GM20000 (cell line): Measurements from ENCODE around the gene STIM1.

Source experiments
- DNase-seq: peaks from one replicate; pipeline ENCODE4 v3.0.0; 2012; ENCODE audit warnings: low spot score
- TF ChIP-seq, protein P1 (sequence below): IDR thresholded peaks from 2 replicates; pipeline ENCODE4 v1.5.1; 2012; ENCODE audit warnings: mild to moderate bottlenecking, control low read depth; ENCODE audit errors: extremely low read depth, missing control alignments

STIM1 gene

DNA sequence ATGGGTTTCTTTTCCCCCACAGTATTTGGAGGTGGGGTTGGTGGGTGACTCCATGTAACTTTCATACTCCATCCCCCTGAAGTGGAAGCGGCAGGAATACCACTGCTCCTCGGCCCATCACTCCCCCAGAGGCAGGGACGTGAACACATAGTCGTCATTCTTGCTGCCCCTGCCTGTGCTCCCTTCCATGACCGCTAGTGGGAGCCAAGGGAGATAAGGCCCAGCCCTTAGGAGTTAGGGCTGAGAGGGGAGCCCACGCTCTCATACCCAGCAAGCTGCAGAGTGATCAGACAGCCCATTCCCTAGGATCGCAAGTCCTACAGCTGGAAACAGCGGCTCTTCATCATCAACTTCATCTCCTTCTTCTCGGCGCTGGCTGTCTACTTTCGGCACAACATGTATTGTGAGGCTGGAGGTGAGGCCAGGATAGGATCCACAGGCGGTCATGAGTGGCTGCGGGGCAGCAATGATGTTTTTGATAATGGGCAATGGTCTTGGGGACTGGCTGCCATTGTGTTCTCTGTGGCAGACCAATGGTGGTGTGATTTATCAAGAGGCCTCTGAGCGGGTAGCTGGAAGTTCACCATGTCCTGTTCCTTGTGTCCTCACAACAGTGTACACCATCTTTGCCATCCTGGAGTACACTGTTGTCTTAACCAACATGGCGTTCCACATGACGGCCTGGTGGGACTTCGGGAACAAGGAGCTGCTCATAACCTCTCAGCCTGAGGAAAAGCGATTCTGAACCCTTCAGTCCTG is 30.6 kb upstream of the STIM1 start:
- DNase-seq = peak; percentile 81
- TF ChIP-seq, protein P1, sequence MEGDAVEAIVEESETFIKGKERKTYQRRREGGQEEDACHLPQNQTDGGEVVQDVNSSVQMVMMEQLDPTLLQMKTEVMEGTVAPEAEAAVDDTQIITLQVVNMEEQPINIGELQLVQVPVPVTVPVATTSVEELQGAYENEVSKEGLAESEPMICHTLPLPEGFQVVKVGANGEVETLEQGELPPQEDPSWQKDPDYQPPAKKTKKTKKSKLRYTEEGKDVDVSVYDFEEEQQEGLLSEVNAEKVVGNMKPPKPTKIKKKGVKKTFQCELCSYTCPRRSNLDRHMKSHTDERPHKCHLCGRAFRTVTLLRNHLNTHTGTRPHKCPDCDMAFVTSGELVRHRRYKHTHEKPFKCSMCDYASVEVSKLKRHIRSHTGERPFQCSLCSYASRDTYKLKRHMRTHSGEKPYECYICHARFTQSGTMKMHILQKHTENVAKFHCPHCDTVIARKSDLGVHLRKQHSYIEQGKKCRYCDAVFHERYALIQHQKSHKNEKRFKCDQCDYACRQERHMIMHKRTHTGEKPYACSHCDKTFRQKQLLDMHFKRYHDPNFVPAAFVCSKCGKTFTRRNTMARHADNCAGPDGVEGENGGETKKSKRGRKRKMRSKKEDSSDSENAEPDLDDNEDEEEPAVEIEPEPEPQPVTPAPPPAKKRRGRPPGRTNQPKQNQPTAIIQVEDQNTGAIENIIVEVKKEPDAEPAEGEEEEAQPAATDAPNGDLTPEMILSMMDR = peak; percentile 93

DNA sequence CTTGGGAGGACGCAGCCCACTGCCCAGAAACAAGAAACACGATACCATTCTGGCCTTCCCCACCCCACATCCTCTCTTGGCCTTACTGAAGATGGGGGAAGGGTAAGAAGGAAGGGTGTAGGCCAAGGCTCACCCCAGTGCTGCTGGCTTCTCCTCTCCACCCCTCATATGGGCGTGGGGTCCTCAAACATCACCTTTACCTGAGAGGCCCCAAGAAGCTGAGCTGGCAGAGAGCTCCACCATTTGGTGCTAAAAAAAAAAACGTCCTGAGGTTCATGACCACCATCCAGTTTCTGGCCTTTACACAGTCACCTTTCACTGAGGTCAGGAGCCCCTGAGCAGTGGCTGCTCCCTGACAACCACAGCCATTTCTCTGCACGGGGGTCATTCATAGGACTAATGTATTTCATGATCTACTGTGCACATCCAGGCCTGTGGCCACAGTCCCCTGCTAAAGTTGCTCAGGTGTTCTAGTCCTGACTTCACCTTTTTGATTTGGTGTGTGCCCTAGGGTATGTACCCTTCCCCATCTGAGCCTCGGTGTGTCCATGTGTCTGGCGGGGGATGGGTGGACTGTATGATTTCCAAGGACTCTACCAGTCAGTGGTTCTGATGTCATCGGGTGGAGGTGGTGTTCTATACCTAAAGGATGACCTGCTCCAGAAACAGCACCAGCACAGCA is 29.9 kb upstream of the STIM1 start:
- TF ChIP-seq, protein P1 = no peak

DNA sequence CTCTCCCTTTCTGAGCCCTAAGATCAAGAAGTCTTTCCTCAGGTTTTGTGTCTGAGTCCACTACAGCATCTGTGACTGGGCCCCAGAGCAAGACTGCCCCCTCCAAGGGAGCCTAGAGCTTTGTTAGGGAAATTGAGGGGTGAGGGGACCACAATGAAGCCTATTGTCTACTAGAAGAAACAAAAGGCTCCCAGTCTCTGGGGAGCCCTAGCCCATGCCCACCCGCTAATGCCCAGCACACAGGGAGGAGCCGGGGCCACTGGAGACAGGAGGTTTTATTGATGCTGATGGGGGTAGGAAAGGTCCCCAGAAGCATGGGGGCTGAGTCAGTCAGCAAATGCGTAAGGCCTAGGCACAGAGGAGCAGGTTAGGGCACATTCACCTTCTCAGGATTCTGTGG is 28.7 kb upstream of the STIM1 start:
- DNase-seq = no peak
- TF ChIP-seq, protein P1 = no peak

More for the DNA sequence above, 29.9 kb upstream of the STIM1 start:
- no peak for DNase-seq

DNA sequence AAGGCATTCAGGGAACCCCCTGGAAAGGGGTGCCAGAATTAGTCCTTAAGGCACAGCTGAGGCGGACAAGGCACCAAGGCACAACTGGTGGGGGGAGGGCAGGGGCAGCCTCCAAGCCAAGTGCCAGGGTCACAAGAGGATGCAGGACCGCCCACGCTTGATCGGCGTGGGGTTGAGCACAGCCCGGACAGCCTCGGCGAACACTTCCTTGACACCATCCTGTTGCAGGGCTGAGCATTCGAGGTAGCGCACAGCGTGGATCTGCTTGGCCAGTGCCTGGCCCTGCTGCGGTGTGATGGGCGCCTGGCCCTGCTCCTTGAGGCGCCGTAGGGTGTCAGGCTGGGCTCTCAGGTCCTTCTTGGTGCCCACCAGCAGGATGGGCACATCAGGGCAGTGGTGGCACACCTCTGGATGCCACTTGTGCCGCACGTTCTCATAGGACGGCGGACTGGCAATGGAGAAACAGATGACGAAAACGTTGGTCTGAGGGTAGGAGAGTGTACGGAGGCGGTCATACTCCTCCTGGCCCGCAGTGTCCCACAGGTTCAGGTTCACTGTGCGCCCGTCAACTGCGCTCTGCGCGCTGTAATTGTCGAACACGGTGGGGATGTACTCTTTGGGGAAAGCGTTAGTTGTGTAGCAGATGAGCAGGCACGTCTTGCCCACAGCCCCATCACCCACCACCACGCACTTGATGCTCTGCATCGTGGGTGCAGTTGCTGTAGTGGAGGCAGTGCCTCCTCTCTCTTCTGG is 27.9 kb upstream of the STIM1 start:
- DNase-seq = no peak
- TF ChIP-seq, protein P1 = no peak

DNA sequence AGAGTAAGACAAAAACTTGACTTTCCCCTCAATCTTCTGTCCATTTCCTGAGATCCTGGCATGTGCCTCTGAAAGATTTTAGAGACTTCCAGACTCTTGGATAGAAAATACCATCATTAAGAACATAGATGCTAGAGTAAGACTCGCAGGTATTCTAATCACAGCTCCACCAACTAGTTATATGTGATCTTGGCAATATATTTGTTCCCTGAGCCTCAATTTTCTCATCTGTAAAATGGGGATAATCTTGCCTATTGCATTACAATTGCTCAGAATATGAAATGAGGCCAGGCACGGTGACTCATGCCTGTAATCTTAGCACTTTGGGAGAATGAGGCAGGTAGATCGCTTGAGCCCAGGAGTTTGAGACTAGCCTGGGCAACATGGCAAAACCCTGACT is 25.4 kb upstream of the STIM1 start:
- TF ChIP-seq, protein P1 = no peak
- DNase-seq = no peak

DNA sequence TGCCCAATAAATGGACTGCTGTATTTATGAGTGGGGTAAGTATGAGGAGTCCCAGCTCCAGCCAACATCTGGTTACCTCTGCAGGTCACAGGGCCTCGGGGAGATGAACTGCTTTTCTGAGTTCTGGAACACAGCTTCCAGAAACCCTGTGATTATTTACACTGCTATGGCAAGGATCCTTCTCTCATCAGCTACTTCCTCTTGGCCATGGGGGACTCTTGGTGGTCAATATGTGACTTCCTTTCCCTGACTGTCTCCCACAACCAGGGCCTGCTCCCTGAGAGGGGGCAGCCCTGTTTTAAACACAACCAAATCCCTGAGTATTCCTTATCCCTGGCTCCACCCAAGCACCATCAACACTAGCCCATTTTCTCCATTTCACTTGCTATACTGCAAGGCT is 24.7 kb upstream of the STIM1 start:
- TF ChIP-seq, protein P1 = no peak
- DNase-seq = no peak
